ENCODE data around the gene LDLRAD2. TPM values are rescaled to one million over a fixed set of nuclear protein-coding genes. Genes with fewer than 3 reads are reported as not detected.

Gene LDLRAD2
- total RNA-seq, 1 experiment from 2014 or later = not detected

DNA sequence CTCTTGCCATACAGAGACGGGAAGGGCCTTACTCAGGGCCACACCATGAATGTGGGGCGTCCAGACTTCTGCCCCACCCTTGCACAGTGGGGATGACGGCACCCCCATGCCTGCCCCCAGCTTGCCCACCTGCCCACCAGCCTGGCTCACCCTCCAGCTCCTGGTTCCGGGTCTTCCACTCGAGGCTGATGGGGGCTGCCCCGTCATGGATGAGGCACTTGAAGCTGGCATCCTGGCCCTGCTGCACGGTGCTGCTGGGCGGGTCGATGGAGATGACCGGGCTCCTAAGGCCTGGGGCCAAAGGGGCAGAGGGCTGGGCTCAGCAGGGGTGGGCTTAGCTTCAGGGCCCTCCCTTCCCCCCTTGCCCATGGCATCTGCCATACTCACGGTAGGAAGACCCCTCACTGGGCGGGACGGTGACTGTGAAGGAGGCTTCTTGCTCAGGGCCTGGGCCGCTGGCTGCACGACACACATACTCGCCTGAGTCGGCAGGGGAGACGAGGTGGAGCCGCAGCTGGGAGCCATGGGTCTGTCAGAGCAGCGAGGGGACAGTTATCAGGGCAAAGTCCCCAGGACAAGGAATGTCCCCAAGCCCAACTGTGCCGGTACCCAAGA lies 29.9 kb downstream of the LDLRAD2 start:
- no peaks in the 10 kb centered on the region for H3K27me3 ChIP-seq (ENCODE audit: low read length)
- no peak overlapping the region for H3K4me2 ChIP-seq (ENCODE audit: low read length)
- TSS peak; percentile 18 for BruUV-seq (replicated peaks)
- H3K4me3 ChIP-seq (ENCODE audit: low read length) = no peak overlapping the region
- TF ChIP-seq, protein P1, sequence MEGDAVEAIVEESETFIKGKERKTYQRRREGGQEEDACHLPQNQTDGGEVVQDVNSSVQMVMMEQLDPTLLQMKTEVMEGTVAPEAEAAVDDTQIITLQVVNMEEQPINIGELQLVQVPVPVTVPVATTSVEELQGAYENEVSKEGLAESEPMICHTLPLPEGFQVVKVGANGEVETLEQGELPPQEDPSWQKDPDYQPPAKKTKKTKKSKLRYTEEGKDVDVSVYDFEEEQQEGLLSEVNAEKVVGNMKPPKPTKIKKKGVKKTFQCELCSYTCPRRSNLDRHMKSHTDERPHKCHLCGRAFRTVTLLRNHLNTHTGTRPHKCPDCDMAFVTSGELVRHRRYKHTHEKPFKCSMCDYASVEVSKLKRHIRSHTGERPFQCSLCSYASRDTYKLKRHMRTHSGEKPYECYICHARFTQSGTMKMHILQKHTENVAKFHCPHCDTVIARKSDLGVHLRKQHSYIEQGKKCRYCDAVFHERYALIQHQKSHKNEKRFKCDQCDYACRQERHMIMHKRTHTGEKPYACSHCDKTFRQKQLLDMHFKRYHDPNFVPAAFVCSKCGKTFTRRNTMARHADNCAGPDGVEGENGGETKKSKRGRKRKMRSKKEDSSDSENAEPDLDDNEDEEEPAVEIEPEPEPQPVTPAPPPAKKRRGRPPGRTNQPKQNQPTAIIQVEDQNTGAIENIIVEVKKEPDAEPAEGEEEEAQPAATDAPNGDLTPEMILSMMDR (conservative IDR thresholded peaks at IDR 0.05; ENCODE audit: low read depth, low read length) = no peak
- TF ChIP-seq EZH2 (IDR thresholded peaks at IDR 0.05; ENCODE audit: low read length, unreplicated experiment) (no peak), EZH2phosphoT487 (IDR thresholded peaks at IDR 0.05; ENCODE audit: borderline replicate concordance, low read length) (no peak)
- no peak overlapping the region for H3K27ac ChIP-seq (ENCODE audit: low read length)
- intact Hi-C loops (cut with micrococcal nuclease) = no loop called here
- DNase-seq (no peak), ATAC-seq (no peak)
- ChIA-PET POLR2A (ENCODE audit: unreplicated experiment) (no interaction called here), CTCF (no interaction called here)
- H3K36me3 ChIP-seq (ENCODE audit: low read depth, low read length) = 0 out of 2 replicates have a peak, but pooled peaks cover 4% of the 10 kb centered on the region
- no peaks in the 10 kb centered on the region for H3K9me3 ChIP-seq (ENCODE audit: low read length)
- no peak overlapping the region for H2AFZ ChIP-seq (ENCODE audit: low read length)
- no peaks in the 10 kb centered on the region for H3K4me1 ChIP-seq (ENCODE audit: insufficient read depth, low read length)
- no peaks in the 10 kb centered on the region for H4K20me1 ChIP-seq (ENCODE audit: low read length)
- H3K9ac ChIP-seq (ENCODE audit: low read length) = no peak overlapping the region
- H3K9me2 ChIP-seq (replicated peaks; ENCODE audit: low read length) = no peaks in the 10 kb centered on the region
- no peaks in the 10 kb centered on the region for H3F3A ChIP-seq (ENCODE audit: low read length, unreplicated experiment)
- H3K79me2 ChIP-seq (ENCODE audit: low read length) = no peaks in the 10 kb centered on the region

DNA sequence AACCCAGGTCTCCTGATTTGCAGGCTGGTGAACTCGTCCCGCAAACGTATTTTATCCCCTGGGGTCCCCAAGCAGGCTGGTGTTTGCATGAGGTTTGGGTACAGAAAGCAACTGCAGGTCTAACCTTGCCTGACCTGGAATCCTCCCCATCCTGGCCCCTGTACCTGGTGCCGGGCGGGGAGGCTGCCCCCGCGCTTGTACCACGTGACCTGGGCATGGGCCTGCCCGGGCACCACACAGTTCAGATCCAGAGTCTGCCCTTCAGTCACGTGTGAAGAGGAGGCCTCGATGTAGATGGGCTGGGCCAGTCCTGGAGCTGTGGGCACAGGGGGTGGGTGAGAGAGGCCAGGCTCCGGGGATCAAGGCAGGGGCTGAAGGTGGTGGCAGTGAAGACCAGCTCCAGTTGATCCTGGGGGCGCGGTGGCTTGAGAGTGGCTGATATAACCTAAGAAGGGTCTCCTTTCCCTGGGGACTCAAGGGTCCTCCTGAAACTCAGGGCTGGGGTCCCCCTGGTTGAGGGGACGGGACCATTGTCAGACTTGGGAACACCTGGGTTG lies 30.6 kb downstream of the LDLRAD2 start:
- Histone ChIP-seq H3K4me1 (ENCODE audit: insufficient read depth, low read length) (no peaks in the 10 kb centered on the region), H3K9me2 (replicated peaks; ENCODE audit: low read length) (no peaks in the 10 kb centered on the region), H3K27ac (ENCODE audit: low read length) (no peak overlapping the region), H3K9ac (ENCODE audit: low read length) (no peak overlapping the region), H3K36me3 (ENCODE audit: low read depth, low read length) (0 out of 2 replicates have a peak, but pooled peaks cover 4% of the 10 kb centered on the region), H2AFZ (ENCODE audit: low read length) (no peak overlapping the region), H3K79me2 (ENCODE audit: low read length) (no peaks in the 10 kb centered on the region), H3F3A (ENCODE audit: low read length, unreplicated experiment) (no peaks in the 10 kb centered on the region), H4K20me1 (ENCODE audit: low read length) (no peaks in the 10 kb centered on the region), H3K9me3 (ENCODE audit: low read length) (no peaks in the 10 kb centered on the region), H3K4me3 (ENCODE audit: low read length) (no peak overlapping the region), H3K4me2 (ENCODE audit: low read length) (no peak overlapping the region), H3K27me3 (ENCODE audit: low read length) (no peaks in the 10 kb centered on the region)
- intact Hi-C loops (cut with micrococcal nuclease) = no loop called here
- POLR2A ChIA-PET (ENCODE audit: unreplicated experiment) = no interaction called here
- DNase-seq (no peak), ATAC-seq (no peak)
- TF ChIP-seq EZH2phosphoT487 (IDR thresholded peaks at IDR 0.05; ENCODE audit: borderline replicate concordance, low read length) = no peak
- TF ChIP-seq EZH2 (IDR thresholded peaks at IDR 0.05; ENCODE audit: low read length, unreplicated experiment) = no peak
- TF ChIP-seq, protein P1 (conservative IDR thresholded peaks at IDR 0.05; ENCODE audit: low read depth, low read length) = no peak
- CTCF ChIA-PET = no interaction called here
- no TSS peak for BruUV-seq (replicated peaks)

DNA sequence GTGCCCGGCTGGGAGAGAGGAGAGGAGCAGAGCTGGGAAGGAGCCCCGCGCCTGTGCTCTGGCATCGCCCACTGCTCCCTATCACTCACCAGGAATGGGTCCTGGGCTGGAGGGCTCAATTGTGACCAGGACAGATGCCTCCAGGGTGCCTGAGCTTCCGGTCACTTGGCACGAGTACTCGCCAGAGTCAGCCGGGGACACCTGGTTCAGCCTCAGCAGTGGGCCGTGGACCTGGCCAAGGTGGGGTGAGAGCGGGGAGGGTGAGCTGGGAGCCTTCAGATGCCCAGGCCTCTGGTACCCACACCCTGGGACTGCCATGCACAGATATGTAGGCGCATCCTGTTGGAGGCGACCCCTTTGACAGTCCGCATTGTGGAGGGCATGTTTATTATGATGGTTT lies 31.1 kb downstream of the LDLRAD2 start:
- ATAC-seq = no peak
- POLR2A ChIA-PET (ENCODE audit: unreplicated experiment) = no interaction called here
- H3K27ac ChIP-seq (ENCODE audit: low read length) = no peak overlapping the region
- H3K4me3 ChIP-seq (ENCODE audit: low read length) = no peak overlapping the region
- no TSS peak for BruUV-seq (replicated peaks)
- no peak overlapping the region for H3K9ac ChIP-seq (ENCODE audit: low read length)
- TF ChIP-seq EZH2phosphoT487 (IDR thresholded peaks at IDR 0.05; ENCODE audit: borderline replicate concordance, low read length) = no peak
- TF ChIP-seq, protein P1 (conservative IDR thresholded peaks at IDR 0.05; ENCODE audit: low read depth, low read length) = no peak
- TF ChIP-seq EZH2 (IDR thresholded peaks at IDR 0.05; ENCODE audit: low read length, unreplicated experiment) = no peak
- DNase-seq = no peak
- no peaks in the 10 kb centered on the region for H3K9me2 ChIP-seq (replicated peaks; ENCODE audit: low read length)
- no peak overlapping the region for H3K4me2 ChIP-seq (ENCODE audit: low read length)
- no peaks in the 10 kb centered on the region for H4K20me1 ChIP-seq (ENCODE audit: low read length)
- no peak overlapping the region for H2AFZ ChIP-seq (ENCODE audit: low read length)
- no peaks in the 10 kb centered on the region for H3F3A ChIP-seq (ENCODE audit: low read length, unreplicated experiment)
- H3K27me3 ChIP-seq (ENCODE audit: low read length) = no peaks in the 10 kb centered on the region
- H3K79me2 ChIP-seq (ENCODE audit: low read length) = no peaks in the 10 kb centered on the region
- intact Hi-C loops (cut with micrococcal nuclease) = no loop called here
- H3K9me3 ChIP-seq (ENCODE audit: low read length) = no peaks in the 10 kb centered on the region
- no peaks in the 10 kb centered on the region for H3K4me1 ChIP-seq (ENCODE audit: insufficient read depth, low read length)
- CTCF ChIA-PET = no interaction called here
- 0 out of 2 replicates have a peak, but pooled peaks cover 4% of the 10 kb centered on the region for H3K36me3 ChIP-seq (ENCODE audit: low read depth, low read length)

Data from PC-3 (cell line).